Mucosa of stomach (tissue), 1 donor: ENCODE measurements around the gene EYA2.

ENCODE experiments used
- H3K27me3 ChIP-seq: one replicate; pipeline ENCODE4 v1.7.0; 2013; ENCODE audit warnings: mild to moderate bottlenecking, low read length; ENCODE audit not compliant: control insufficient read depth, insufficient read depth
- H3K36me3 ChIP-seq: one replicate; pipeline ENCODE4 v1.7.0; 2013; ENCODE audit warnings: low read length; ENCODE audit not compliant: control insufficient read depth, insufficient read depth
- H3K4me1 ChIP-seq: one replicate; pipeline ENCODE4 v1.7.0; 2013; ENCODE audit warnings: mild to moderate bottlenecking, low read length; ENCODE audit not compliant: control insufficient read depth, insufficient read depth
- H3K4me3 ChIP-seq: one replicate; pipeline ENCODE4 v1.7.0; 2013; ENCODE audit warnings: low read length
- H3K9ac ChIP-seq: one replicate; pipeline ENCODE4 v1.7.0; 2013; ENCODE audit warnings: mild to moderate bottlenecking, low read length, moderate library complexity
- H3K9me3 ChIP-seq: one replicate; pipeline ENCODE4 v1.7.0; 2013; ENCODE audit warnings: mild to moderate bottlenecking, low read length, moderate library complexity; ENCODE audit not compliant: control insufficient read depth
- donor health status: Pancreatic carcinoma.

The EYA2 gene

DNA sequence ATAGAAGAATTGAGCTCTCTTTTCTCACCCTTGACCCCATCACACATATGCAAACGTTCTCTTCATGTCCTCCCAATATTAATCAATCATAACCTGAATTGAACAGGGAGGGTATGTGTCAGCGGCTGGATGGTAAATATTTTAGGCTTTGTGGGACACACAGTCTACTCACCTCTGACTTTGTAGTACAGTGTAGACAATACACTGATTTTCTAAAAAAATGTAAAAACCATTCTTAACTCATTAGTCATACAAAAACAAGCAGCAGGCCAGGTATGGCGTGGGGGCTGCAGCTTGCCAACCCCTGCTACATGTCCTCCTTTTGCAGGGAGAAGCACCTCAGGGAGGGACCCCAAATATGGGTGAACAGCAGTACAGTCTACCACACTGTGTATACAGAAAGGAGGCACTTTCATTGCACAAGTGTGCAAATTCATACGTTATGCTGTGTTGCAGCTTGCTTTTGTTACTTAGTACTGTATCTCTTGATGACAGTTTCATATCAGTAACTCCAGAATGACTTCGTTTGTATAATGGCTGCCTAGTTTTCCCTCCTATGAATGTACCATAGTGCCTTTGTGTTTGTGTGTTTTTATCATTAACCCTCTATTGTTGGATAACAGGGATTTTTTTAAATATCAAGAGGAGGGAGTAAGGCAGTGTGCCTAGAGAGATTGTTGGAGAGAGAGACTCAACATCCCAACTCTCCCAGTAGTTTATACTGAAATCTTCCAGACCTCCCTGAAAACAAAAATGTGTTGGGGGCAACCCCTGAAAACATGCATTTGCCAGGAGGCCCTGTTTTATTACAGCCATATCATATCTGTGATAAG, 247.5 kb downstream of the EYA2 start:
- H3K4me1 ChIP-seq = peaks cover 39% of the 10 kb centered on the region
- no peak overlapping the region for H3K9ac ChIP-seq
- H3K9me3 ChIP-seq = no peaks in the 10 kb centered on the region
- H3K4me3 ChIP-seq = no peak overlapping the region
- no peaks in the 10 kb centered on the region for H3K36me3 ChIP-seq
- H3K27me3 ChIP-seq = no peaks in the 10 kb centered on the region

DNA sequence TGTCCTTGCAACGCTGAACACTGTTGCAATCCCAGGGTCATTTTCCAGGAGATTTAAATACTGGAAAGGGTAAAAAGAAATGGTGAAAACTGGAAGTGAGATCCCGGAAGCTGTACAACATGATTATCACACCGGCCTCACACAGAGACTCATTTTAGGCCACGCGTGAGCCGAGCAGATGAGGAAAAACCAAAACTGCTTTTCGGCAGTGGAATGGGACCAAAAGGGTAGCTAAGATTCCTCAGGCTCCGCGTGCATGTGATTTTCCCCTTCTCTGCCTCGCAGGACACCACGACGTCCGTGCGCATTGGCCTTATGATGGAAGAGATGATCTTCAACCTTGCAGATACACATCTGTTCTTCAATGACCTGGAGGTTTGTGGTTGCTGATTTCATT, 248.1 kb downstream of the EYA2 start:
- Histone ChIP-seq H3K27me3 (no peaks in the 10 kb centered on the region), H3K4me1 (peaks cover 43% of the 10 kb centered on the region), H3K9ac (no peak overlapping the region), H3K36me3 (no peaks in the 10 kb centered on the region), H3K4me3 (no peak overlapping the region), H3K9me3 (no peaks in the 10 kb centered on the region)

DNA sequence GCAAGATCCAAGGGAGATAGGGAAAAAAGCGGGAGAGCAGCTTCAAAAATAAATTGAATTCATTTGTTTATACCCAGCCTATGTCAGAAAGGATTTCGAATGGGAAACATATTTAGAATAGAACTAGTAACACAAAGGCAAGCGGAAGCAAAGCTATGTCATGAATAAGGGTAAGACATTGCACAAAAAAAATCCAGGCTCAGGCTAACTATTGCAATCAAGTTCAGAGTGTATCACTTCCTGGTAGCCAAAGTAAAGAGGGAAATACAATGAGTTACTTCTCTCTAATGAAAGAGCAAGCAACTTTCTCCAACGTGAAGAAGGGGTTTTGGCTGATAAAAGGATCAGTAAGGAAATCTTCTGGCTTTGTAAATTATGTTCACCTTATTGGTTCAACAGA, 249.0 kb downstream of the EYA2 start:
- H3K4me1 ChIP-seq = peaks cover 43% of the 10 kb centered on the region
- no peaks in the 10 kb centered on the region for H3K36me3 ChIP-seq
- H3K27me3 ChIP-seq = no peaks in the 10 kb centered on the region
- H3K4me3 ChIP-seq = no peak overlapping the region
- no peak overlapping the region for H3K9ac ChIP-seq
- no peaks in the 10 kb centered on the region for H3K9me3 ChIP-seq

DNA sequence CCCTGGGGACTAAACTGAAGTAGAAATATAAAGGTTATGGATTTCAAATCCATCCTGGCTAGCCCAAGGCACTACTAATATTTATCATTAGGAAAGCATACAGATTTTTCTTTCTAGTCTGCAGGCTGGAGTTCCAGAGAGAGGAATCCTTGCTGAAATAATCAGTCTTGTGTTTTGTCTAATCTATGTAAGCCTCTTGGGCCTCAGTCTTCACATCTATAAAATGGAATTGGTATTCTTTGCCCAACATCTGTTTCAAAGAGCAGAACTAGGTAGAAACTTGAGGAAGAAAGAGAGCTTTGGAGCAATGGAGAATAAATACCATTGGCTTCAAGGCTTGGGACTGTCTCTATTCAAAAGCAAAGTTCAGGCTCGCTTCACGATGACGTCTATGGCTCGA, 249.8 kb downstream of the EYA2 start:
- Histone ChIP-seq H3K4me1 (peaks cover 41% of the 10 kb centered on the region), H3K4me3 (no peak overlapping the region), H3K27me3 (no peaks in the 10 kb centered on the region), H3K36me3 (no peaks in the 10 kb centered on the region), H3K9me3 (no peaks in the 10 kb centered on the region), H3K9ac (no peak overlapping the region)

DNA sequence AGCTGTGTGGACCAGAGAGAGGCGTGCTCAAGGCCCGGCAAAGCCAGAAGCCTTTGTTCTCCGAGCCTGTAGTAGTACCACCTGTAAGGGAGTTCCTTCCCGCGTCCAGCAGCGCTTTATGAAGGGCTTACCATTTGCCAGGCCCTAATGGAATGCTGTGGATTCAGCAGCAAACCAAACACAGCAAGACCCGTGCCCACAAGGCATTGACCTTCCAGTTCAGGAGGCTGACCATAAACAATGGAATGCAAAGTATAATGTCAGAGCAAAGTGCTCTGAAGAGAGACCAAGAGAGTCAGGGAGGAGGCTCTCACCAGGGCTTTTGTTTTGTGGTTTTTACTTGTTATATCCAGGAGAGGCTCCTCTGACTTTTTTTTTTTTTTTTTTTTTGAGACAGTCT, 252.0 kb downstream of the EYA2 start:
- Histone ChIP-seq H3K4me3 (no peak overlapping the region), H3K27me3 (no peaks in the 10 kb centered on the region), H3K4me1 (peaks cover 27% of the 10 kb centered on the region), H3K9me3 (no peaks in the 10 kb centered on the region), H3K9ac (no peak overlapping the region), H3K36me3 (no peaks in the 10 kb centered on the region)

DNA sequence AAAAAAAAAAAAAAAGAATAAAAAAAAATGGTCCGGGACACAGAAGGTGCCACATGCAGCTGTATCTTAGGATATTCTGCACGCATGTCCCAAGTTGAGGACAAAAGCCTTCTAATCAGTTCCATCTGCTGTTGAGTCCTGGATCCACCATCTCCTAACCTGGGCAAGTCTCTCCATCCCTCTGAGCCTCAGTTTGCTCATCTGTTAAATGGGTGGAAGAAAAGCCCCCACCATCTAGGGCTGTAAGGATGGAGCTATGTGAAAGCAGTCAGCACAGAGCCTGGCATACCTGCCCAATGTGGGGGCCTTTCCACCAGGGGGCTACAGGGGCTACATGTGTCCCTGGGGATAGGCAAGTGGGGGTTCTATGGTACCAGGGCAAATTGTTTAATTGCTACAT, 253.4 kb downstream of the EYA2 start:
- H3K36me3 ChIP-seq = no peaks in the 10 kb centered on the region
- H3K9me3 ChIP-seq = no peaks in the 10 kb centered on the region
- H3K4me3 ChIP-seq = no peak overlapping the region
- H3K4me1 ChIP-seq = peaks cover 14% of the 10 kb centered on the region
- H3K27me3 ChIP-seq = no peaks in the 10 kb centered on the region
- H3K9ac ChIP-seq = no peak overlapping the region

DNA sequence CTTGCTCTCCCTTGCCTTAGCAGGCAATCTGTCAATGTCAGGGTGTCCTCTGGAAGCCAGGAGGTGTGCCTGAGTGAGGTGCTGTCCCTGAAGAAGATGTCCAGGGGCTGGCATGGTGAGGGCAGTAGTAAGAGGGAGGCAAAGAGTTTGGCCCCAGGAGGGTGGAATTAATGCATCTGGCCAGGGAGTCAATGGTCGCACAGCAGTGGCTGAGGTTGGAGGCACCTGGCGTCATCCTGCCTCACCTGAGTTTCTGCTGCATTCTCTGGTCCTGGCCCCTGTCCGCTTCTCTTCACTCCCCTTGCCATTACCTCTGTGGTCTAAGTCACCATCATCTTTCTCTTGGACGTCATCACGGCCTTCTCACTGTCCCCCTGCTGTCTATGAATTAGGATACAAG, 255.3 kb downstream of the EYA2 start:
- Histone ChIP-seq H3K4me3 (no peak overlapping the region), H3K9ac (no peak overlapping the region), H3K27me3 (no peaks in the 10 kb centered on the region), H3K4me1 (peaks cover 5% of the 10 kb centered on the region), H3K9me3 (no peaks in the 10 kb centered on the region), H3K36me3 (no peaks in the 10 kb centered on the region)

DNA sequence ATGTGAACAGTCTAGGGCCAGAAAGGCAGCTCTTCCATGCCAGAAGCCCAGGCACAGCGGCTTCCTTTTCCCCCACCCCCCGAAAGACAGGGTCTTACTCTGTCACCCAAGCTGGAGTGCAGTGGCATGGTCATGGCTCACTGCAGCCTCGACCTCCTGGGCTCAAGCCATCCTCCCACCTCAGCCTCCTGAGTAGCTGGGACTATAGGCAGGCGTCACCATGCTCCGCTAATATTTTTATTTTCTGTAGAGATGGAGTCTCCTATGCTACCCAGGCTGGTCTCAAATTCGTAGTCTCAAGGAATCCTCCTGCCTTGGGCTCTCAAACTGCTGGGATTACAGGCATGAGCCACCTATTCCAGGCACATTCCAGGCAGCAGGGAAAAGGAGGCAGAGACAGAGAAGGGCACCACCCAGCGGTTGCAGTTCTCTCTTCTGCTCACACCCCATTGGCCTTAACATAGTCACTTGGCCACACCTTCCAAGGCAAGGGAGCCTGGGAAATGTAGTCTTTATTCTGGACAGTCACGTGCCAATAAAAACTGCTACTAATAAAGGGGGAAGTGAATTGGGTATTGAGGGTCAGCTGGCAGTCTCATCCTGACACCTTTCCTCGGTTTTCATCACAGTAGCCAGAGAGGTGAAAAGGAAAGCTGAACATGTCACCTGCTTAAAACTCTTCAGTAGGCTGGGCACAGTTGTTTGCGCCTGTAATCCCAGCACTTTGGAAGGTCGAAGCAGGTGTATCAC, 255.9 kb downstream of the EYA2 start:
- Histone ChIP-seq H3K27me3 (no peaks in the 10 kb centered on the region), H3K36me3 (no peaks in the 10 kb centered on the region), H3K9me3 (no peaks in the 10 kb centered on the region), H3K4me3 (no peak overlapping the region), H3K9ac (no peak overlapping the region), H3K4me1 (peaks cover 5% of the 10 kb centered on the region)

DNA sequence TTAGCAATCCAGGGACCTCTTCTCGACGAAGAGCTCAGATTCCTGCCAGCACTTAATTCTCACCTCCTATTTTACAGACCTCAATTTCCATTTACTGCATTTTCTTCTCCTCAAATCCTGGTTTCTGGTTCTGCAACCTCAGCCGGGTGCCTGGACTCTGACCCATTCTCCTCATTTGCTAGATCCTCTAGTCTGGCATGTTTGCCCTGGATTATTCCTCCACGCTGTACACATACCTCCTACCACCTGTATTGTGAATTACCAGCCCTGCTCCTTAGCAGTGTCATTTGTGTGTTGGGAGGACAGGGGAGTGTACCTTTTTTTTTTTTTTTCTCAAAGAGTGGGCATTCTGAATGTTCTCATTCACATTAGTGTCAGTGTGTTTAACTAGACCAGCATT, 257.4 kb downstream of the EYA2 start:
- Histone ChIP-seq H3K36me3 (no peaks in the 10 kb centered on the region), H3K9ac (no peak overlapping the region), H3K4me1 (peaks cover 5% of the 10 kb centered on the region), H3K4me3 (no peak overlapping the region), H3K27me3 (no peaks in the 10 kb centered on the region), H3K9me3 (no peaks in the 10 kb centered on the region)

DNA sequence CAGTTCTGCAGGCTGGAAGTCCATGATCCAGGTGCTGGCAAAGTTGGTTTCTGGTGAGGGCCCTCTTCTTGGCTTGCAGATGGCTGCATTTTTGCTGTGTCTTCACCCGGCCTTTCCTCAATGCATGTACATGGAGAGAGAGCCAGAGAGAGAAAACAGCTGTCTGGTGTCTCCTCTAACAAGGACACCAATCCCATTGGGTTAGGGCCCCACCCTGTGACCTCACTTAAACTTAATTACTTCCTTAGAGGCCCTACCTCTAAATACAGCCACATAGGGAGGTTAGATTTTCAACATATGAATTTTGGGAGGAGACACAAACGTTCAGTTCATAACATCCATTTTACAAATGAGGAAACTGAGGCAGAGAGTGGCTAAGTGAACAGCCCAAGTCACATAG, 259.4 kb downstream of the EYA2 start:
- H3K4me1 ChIP-seq = no peaks in the 10 kb centered on the region
- no peaks in the 10 kb centered on the region for H3K27me3 ChIP-seq
- no peak overlapping the region for H3K9ac ChIP-seq
- no peak overlapping the region for H3K4me3 ChIP-seq
- no peaks in the 10 kb centered on the region for H3K9me3 ChIP-seq
- H3K36me3 ChIP-seq = no peaks in the 10 kb centered on the region

DNA sequence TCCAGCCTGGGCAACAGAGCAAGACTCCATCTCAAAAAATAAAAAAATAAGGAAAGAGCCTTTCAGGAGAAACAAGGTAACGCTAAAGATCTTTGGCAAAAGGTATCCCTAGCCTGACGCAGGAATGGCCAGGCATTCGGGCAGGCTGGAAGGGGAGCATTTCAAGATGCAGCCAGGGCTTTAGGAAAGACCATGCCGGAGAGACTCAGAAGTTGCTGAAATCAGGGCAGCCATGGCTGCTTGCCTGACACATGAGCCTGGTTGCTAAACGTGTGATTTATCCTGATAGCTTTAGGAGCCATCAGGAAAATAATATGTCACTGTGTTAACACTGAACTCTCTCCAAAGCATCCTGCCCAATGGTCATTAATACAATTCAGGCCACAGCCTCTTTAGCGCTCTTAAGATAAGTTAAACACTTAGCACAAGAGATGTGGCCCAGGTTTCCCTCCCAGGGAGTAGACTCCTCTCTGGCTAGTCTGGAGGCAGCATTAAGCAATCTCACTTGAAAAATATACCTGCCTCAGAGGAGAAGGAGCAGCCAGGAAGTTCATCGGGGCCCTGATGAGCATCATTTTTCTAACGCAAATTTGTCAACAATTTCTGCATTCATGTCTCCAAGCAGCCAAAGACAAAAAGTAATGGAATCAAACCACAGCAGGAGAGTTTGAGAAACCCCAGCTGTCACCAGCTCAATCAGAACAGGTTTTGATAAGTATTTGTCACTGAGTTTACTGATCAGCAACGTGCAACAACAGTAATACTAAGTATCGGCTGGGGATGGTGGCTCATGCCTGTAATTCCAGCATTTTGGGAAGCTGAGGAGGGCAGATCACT, 261.9 kb downstream of the EYA2 start:
- Histone ChIP-seq H3K27me3 (no peaks in the 10 kb centered on the region), H3K4me3 (no peak overlapping the region), H3K9me3 (no peaks in the 10 kb centered on the region), H3K4me1 (no peaks in the 10 kb centered on the region), H3K36me3 (no peaks in the 10 kb centered on the region), H3K9ac (no peak overlapping the region)

DNA sequence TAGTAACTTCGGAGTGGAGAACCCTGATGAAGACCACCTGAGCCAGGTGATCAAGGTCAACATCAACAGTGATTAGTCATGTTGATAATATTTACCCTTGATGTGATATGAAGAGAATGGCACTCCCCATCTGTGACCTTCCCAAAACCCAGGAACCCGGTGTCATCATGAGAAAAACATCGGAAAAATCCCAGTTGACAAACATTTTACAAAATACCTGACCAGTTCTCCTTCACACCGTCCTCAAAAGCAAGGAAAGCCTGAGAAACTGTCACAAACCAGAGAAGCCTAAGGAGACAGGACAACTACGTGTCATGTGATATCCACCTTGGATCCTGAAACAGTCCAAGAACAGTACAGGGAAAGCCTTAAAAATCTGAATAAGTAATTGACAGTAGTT, 264.5 kb downstream of the EYA2 start:
- Histone ChIP-seq H3K9me3 (no peaks in the 10 kb centered on the region), H3K4me1 (no peaks in the 10 kb centered on the region), H3K27me3 (no peaks in the 10 kb centered on the region), H3K36me3 (no peaks in the 10 kb centered on the region), H3K9ac (no peak overlapping the region), H3K4me3 (no peak overlapping the region)
